NCI-H2107 (cell line): ENCODE data around the gene LIMS4.
"Not testable (repeated sequence)": the region's sequence is repeated elsewhere in the genome, so short reads cannot be mapped to it uniquely, and the experiment has no call there.

Source experiments
- DNase-seq: peaks from one replicate; lab custom pipeline; 2025; lab: John Stamatoyannopoulos, UW

LIMS4 gene

GRCh38 chr2:110472171-110473058, at the start of gene LIMS4:
TSS of gene LIMS4 (minus strand) at chr2:110472816. CDS start at chr2:110472778, 38 bp downstream.
- DNase-seq, result not testable (repeated sequence)

- DNase-seq, result not testable (repeated sequence)
Measured at GRCh38 chr2:110499755-110500377, 27.2 kb upstream of the LIMS4 start.

DNA sequence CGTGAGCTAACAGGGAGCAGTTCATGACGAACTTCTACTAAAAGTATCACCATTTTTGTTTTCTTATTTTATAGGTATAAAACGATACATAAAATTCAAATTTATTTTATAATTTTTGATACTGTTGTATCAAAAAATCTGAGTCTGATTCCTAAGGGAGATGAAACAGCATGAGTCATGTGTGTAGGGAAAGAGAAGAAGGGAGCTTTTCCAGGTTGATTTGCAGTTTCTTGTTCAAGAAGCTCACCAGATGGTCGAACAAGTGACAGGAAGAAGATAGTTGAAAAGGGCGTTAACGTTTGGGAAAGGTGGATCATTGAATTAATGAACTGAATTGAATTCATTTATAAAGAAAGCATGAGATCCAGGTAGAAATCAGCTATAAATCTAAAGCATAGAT, 23.4 kb upstream of the LIMS4 start:
- DNase-seq, result not testable (repeated sequence)

GRCh38 chr2:110494488-110494887, 21.9 kb upstream of the LIMS4 start:
- not testable (repeated sequence) for DNase-seq

DNA sequence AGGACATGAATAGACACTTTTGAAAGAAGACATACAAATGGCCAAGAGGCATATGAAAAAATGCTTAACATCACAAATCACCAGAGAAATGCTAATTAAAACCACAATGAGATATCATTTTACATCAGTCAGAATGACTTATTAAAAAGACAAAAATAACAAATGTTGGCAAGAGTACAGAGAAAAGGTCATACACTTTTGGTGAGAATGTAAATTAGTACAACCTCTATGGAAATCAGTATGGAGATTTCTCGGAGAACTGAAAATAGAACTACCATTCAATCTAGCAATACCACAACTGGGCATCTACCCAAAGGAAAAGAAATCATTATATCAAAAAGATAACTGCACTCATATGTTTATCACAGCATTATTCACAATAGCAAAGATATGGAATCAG, 16.4 kb upstream of the LIMS4 start:
- not testable (repeated sequence) for DNase-seq

DNA sequence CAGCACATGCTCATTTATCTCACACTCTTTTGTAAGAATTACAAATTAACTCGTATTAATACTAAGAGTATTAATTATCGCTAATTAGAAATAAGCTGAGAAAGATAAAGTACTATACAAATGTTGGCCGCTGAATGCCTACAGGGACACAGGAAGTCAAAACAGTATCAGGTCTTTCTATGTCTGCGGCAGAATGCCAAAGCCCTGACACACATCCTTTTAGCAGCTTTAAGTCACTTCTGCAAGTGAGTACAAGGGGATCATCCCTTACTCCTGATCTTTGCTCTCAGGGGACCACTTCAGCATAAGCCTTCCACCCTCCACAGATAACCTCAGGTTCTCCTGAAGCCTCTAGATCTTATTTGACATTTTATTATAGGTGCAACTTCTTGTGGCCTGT, 10.1 kb upstream of the LIMS4 start:
- not testable (repeated sequence) for DNase-seq

DNA sequence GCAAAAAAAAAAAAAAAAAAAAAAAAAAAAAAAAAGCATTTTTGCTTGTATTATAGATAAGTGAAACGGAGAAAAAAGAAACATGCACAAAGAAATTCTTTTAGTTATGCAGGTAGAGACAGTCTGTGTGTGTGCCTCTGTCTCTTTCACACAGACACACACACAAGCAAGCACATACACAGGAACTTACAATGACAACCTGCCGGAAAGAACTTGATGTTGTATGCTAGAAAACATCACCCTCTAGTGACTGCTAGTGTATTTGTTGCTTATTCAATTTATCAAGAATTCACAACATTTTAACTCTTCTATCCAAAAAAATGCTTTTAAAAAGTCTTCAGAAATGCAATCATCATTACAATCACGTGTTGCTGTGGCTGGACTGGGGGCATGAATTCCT, 8.6 kb upstream of the LIMS4 start:
- not testable (repeated sequence) for DNase-seq

DNA sequence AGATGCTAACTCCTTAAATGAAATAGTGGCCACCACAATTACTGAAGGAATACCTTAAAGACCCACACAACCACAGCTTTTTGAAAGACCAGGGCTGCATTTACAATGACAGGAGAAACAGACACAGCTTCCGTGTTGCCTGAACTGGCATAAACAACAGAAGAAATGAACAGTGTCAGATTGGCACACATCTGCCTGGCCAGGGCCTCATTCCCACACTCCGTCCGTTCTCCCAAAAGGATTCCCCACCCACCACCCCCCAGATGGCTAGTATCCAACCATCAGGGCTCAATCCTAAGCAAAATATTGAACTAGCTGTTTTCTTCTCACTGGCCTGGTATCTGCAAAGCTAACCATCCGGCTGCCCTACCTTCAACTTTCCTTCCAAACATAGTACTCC, 7.5 kb upstream of the LIMS4 start:
- not testable (repeated sequence) for DNase-seq

DNA sequence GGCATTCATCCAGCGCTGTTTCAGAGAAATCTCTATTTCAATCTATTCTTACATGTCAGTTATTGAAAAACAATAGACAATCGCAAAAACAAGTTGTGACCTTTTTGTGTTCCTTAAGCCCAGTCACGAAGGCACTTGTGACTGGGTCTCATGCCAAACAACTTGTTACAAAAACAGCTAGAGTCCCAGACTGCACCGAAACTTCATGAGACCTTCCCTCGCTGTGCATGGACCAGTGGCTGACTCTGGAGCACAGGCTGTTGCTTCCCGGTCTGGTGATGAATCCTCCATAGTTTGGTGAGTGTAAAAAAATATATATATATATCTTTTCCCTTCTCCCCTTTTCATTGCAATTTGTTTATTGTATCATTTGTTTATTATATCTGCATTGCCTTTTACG, 4.8 kb upstream of the LIMS4 start:
- DNase-seq, result not testable (repeated sequence)

DNA sequence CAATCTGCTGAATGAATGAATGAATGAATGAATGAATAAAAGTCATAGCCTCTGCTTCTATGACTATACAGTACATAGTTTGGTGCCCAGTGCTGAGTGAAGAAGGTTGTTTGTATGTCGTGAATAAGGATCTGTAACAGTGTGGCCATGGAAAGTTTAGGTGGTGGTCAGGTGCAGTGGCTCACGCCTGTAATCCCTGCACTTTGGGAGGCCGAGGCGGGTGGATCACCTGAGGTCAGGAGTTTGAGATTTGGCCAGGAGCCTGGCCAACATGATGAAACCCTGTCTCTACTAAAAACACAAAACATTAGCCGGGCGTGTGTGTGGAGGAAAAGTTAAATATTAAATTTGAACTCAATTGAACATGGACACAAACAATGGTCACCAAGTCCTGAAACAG, 4.3 kb upstream of the LIMS4 start:
- not testable (repeated sequence) for DNase-seq

DNA sequence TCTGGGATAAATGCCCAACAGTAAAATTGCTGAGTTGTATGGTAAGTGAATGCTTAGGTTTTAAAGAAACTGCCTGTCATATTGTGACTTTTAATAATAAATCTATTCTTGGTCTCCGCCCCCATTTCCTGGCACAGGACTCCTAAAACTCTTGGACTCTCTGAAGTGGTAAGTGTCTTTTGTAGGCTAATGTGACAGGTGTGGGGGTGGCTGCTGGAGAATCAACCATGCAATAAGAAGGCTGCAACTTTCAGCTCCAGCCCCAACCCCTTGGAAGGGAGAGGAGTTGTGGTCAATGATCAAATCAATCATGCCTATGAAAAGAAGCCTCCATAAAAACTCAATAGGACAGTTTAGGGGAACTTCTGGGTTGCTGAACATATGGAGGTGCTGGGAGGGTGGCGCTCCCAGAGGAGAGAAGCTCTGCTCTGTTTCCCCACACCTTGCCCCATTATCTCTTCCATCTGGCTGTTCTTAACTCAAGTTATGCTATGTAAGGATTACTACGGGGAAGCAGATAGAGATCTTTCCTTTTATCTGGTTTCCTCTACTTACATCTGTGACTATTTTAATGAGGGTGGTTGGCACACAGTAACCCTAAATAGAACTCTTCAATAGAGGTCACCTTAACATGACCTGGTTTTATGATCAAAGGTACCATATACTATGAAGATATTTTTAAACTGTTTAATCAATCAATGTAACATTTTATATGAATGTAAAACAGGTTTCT, 3.2 kb upstream of the LIMS4 start:
- not testable (repeated sequence) for DNase-seq

DNA sequence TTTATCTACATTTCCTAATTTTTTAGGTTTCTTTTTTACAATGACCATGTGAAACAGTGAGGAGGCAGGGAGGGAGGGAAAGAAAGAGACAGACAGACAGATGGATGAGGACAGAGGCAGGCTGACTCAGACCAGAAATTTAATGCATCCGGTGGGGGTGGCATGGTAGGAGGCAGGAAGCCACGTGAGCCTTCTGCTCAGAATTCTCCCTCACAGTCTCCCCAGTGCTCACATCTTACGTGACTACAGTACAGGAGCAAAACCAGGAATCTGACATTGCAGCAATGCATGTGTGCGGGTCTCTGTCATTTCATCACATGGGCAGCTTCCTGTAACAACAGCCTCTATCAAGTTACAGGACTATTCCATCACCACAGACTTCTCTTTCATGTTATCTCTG, 2.3 kb upstream of the LIMS4 start:
- DNase-seq, result not testable (repeated sequence)

DNA sequence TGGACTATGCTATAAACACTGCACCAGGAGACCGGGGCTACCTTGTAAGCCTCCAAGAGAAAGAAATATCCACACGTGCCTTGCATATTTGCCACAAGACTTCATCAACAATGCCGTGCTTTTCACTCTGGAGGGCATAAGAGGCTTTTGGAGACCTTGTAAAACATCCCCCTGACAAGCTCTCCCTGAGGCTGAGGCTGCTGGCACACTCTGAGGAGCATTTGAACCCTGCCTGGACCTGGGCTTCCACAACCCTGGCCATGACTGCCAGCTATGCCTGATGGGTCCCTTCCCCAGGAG, 393 bp upstream of the LIMS4 start:
- DNase-seq, result not testable (repeated sequence)

DNA sequence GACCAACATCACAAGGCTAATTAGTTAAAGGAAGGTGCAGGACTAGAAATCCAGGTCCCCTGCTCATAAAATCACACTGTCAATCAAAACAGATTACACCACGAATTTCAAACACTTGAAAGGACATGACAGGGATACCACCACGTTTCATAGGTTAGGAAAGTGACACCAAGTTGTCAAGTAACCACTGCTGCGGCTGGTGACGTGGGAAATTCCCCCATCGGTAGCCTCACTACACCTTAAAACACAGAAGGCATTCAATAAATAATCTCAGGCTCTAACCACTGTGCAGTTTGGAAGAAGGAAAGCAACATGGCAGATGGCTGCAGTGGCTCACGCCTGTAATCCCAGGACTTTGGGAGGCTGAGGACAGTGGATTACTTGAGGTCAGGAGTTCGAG, 3.7 kb downstream of the LIMS4 start:
- not testable (repeated sequence) for DNase-seq

DNA sequence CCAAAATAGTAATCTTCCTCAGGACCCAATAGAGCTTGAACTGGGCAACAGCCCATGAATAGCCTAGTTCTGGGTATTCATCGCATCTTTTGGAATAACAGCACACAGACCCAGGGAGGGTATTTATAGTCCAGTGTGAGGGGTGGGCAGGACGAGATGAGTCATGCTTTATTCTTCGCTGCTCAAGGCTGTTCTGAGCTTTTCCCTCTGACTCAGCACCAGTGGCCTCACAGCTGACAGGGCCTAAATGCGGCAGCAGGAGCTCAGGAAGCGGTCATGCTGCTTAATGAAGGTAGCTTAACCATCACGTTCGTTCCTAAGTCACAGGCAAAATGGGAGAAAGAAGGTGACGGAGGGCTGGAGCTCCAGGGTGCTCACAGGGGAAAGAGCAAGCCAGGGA, 7.3 kb downstream of the LIMS4 start:
- DNase-seq, result not testable (repeated sequence)

- DNase-seq, result not testable (repeated sequence)
Measured at GRCh38 chr2:110462458-110462857, 10.2 kb downstream of the LIMS4 start.

GRCh38 chr2:110460318-110460717, 12.3 kb downstream of the LIMS4 start:
- DNase-seq, result not testable (repeated sequence)

- DNase-seq, result not testable (repeated sequence)
Measured at GRCh38 chr2:110457214-110457590, 15.4 kb downstream of the LIMS4 start.

DNA sequence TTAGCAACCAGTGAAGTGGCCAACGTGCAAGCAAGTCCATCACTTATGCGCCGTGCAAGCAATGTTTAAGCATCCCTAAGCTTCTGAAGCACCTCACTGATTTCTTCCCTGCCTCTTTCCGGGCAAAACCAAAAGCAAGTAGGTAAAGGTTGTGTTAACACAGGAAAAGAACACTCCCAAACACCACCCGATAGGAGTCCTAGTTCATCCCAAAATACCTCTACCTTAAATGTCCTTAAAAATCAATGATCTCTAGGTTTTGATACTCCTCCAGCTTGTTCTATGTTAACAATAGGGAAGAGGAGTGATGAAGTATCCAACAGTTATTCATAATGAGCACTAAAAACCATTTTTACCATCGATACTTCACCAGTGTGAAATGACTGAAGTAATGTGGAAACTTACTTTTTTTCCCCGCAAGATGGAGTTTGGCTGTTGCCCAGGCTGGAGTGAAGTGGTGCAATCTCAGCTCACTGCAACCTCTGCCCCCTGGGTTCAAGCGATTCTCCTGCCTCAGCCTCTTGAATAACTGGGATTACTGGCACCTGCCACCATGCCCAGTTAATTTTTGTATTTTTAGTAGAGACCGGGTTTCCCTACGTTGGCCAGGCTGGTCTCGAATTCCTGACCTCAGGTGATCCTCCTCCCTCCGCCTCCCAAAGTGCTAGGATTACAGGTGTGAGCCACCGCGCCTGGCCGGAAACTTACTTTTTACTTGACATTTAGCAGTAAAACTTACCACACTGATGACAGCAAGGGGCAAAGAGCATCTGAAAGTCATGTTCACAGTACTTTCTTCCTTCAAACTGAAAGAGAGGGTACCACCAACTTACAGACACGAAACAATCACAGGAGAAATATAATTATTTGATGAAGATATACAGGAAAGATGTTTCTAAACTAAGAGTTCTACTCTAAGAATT, 16.1 kb downstream of the LIMS4 start:
- DNase-seq, result not testable (repeated sequence)

DNA sequence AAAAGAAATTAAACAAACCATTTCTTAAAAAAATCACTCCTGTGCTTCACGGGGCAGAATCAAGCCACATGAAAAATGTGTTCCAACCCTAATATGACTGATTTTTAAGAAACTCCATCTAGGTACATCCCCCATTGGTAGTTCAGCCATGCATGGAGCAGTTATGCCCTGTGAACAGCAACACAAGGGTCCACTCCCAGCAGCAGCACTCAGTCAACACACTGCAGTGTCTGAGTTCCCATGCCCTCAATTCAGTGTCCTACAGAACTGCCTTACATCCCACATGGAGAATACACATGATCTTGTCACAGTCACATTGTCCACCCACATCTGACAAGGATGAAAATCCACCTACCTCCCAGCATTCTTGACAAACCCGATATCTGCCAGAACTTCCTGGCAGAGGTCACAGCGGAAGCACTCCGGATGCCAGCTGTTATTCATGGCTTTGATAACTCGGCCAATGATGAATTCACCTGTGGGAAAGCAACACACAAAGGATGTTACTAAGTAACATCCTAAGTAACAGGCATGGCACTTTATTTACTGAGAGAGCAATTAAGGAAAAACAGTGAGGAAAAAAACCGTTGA, 17.4 kb downstream of the LIMS4 start:
- not testable (repeated sequence) for DNase-seq

- DNase-seq, result not testable (repeated sequence)
Measured at GRCh38 chr2:110450951-110451350, 21.7 kb downstream of the LIMS4 start.
